Measurements from ENCODE around the gene CBL. TPM values are rescaled to one million over a fixed set of nuclear protein-coding genes. Genes with fewer than 3 reads are reported as not detected.

Gene CBL
- total RNA-seq, 2 donors from 2014 or later = 36.1 to 41.9 TPM

GRCh38 chr11:119305556-119306372 is 99.6 kb downstream of the CBL start:
- DNase-seq (no peak), ATAC-seq (no peak)
- peaks cover 4% of the 10 kb centered on the region for H3K36me3 Mint-ChIP-seq (ENCODE audit: low read depth)
- peaks cover 20% of the 10 kb centered on the region for H3K4me1 Mint-ChIP-seq
- H3K27ac Mint-ChIP-seq = peak overlapping the region; percentile 71
- H3K27me3 Mint-ChIP-seq = no peaks in the 10 kb centered on the region
- H3K4me3 Mint-ChIP-seq = no peak overlapping the region
- no peaks in the 10 kb centered on the region for H3K9me3 ChIP-seq (ENCODE audit: control insufficient read depth, low read length, poor library complexity, severe bottlenecking)

- H3K27me3 Mint-ChIP-seq = no peaks in the 10 kb centered on the region
- no peak overlapping the region for H3K4me3 Mint-ChIP-seq
- ATAC-seq (peak; percentile 94), DNase-seq (no peak)
- H3K9me3 ChIP-seq (ENCODE audit: control insufficient read depth, low read length, poor library complexity, severe bottlenecking) = no peaks in the 10 kb centered on the region
- H3K4me1 Mint-ChIP-seq = peaks cover 20% of the 10 kb centered on the region
- peaks cover 2% of the 10 kb centered on the region for H3K36me3 Mint-ChIP-seq (ENCODE audit: low read depth)
- peak overlapping the region; percentile 24 for H3K27ac Mint-ChIP-seq
Measured at GRCh38 chr11:119306373-119306890, 100.3 kb downstream of the CBL start.

- no peak for ATAC-seq
- Mint-ChIP-seq H3K4me3 (no peak overlapping the region), H3K27ac (peak overlapping the region; percentile 24), H3K27me3 (no peaks in the 10 kb centered on the region), H3K4me1 (peaks cover 20% of the 10 kb centered on the region), H3K36me3 (ENCODE audit: low read depth) (peaks cover 2% of the 10 kb centered on the region)
- no peak for DNase-seq
- H3K9me3 ChIP-seq (ENCODE audit: control insufficient read depth, low read length, poor library complexity, severe bottlenecking) = no peaks in the 10 kb centered on the region
Measured at GRCh38 chr11:119307219-119307618, 101.1 kb downstream of the CBL start.

- no peak for ATAC-seq
- Mint-ChIP-seq H3K36me3 (ENCODE audit: low read depth) (peaks cover 2% of the 10 kb centered on the region), H3K27ac (no peak overlapping the region)
Measured at GRCh38 chr11:119307974-119308373, 101.8 kb downstream of the CBL start.

GRCh38 chr11:119309411-119309810 is 103.3 kb downstream of the CBL start:
- peaks cover 21% of the 10 kb centered on the region for H3K4me1 Mint-ChIP-seq
- no peak overlapping the region for H3K4me3 Mint-ChIP-seq
- H3K27me3 Mint-ChIP-seq = peaks cover 2% of the 10 kb centered on the region
- no peak for DNase-seq
- no peaks in the 10 kb centered on the region for H3K9me3 ChIP-seq (ENCODE audit: control insufficient read depth, low read length, poor library complexity, severe bottlenecking)
- peaks cover 2% of the 10 kb centered on the region for H3K36me3 Mint-ChIP-seq (ENCODE audit: low read depth)
- no peak overlapping the region for H3K27ac Mint-ChIP-seq
- no peak for ATAC-seq

More at GRCh38 chr11:119307974-119308373, 101.8 kb downstream of the CBL start:
- Mint-ChIP-seq H3K27me3 (no peaks in the 10 kb centered on the region), H3K4me3 (no peak overlapping the region), H3K4me1 (peaks cover 20% of the 10 kb centered on the region)
- DNase-seq = no peak
- H3K9me3 ChIP-seq (ENCODE audit: control insufficient read depth, low read length, poor library complexity, severe bottlenecking) = no peaks in the 10 kb centered on the region

- H3K27ac Mint-ChIP-seq = no peak overlapping the region
- peaks cover 10% of the 10 kb centered on the region for H3K27me3 Mint-ChIP-seq
- peaks cover 23% of the 10 kb centered on the region for H3K4me1 Mint-ChIP-seq
- ATAC-seq = no peak
- H3K36me3 Mint-ChIP-seq (ENCODE audit: low read depth) = peaks cover 1% of the 10 kb centered on the region
- no peak for DNase-seq
- no peaks in the 10 kb centered on the region for H3K9me3 ChIP-seq (ENCODE audit: control insufficient read depth, low read length, poor library complexity, severe bottlenecking)
- no peak overlapping the region for H3K4me3 Mint-ChIP-seq
Measured at GRCh38 chr11:119309953-119310681, 104.0 kb downstream of the CBL start.

GRCh38 chr11:119310682-119311052 is 104.5 kb downstream of the CBL start:
- Mint-ChIP-seq H3K27me3 (peaks cover 11% of the 10 kb centered on the region), H3K27ac (no peak overlapping the region), H3K4me3 (no peak overlapping the region), H3K36me3 (ENCODE audit: low read depth) (no peaks in the 10 kb centered on the region), H3K4me1 (peaks cover 24% of the 10 kb centered on the region)
- ATAC-seq (no peak), DNase-seq (no peak)
- H3K9me3 ChIP-seq (ENCODE audit: control insufficient read depth, low read length, poor library complexity, severe bottlenecking) = no peaks in the 10 kb centered on the region

GRCh38 chr11:119314726-119315125 is 108.6 kb downstream of the CBL start:
- H3K27ac Mint-ChIP-seq = no peak overlapping the region
- peaks cover 17% of the 10 kb centered on the region for H3K27me3 Mint-ChIP-seq
- ATAC-seq (no peak), DNase-seq (no peak)
- peaks cover 28% of the 10 kb centered on the region for H3K4me1 Mint-ChIP-seq
- H3K4me3 Mint-ChIP-seq = peak overlapping the region; percentile 89
- no peaks in the 10 kb centered on the region for H3K9me3 ChIP-seq (ENCODE audit: control insufficient read depth, low read length, poor library complexity, severe bottlenecking)
- peaks cover under 1% of the 10 kb centered on the region for H3K36me3 Mint-ChIP-seq (ENCODE audit: low read depth)

- DNase-seq (peak in 2 of 3 donors; percentile 39 to 47), ATAC-seq (peak; percentile 65)
- Mint-ChIP-seq H3K4me1 (peaks cover 30% of the 10 kb centered on the region), H3K4me3 (peak overlapping the region; percentile 89), H3K27me3 (peaks cover 20% of the 10 kb centered on the region), H3K27ac (peak overlapping the region; percentile 24), H3K36me3 (ENCODE audit: low read depth) (peaks cover 2% of the 10 kb centered on the region)
- no peaks in the 10 kb centered on the region for H3K9me3 ChIP-seq (ENCODE audit: control insufficient read depth, low read length, poor library complexity, severe bottlenecking)
Measured at GRCh38 chr11:119315131-119316015, 109.2 kb downstream of the CBL start.

- DNase-seq (no peak), ATAC-seq (no peak)
- Mint-ChIP-seq H3K4me1 (peaks cover 30% of the 10 kb centered on the region), H3K27me3 (peaks cover 20% of the 10 kb centered on the region), H3K27ac (peak overlapping the region; percentile 24), H3K36me3 (ENCODE audit: low read depth) (peaks cover 2% of the 10 kb centered on the region), H3K4me3 (peak overlapping the region; percentile 89)
- no peaks in the 10 kb centered on the region for H3K9me3 ChIP-seq (ENCODE audit: control insufficient read depth, low read length, poor library complexity, severe bottlenecking)
Measured at GRCh38 chr11:119316016-119316728, 110.0 kb downstream of the CBL start.

- H3K4me3 Mint-ChIP-seq = peak within 1 kb of the TSS; percentile 89
- DNase-seq (peak in 1 of 3 donors; percentile 28), ATAC-seq (no peak)
- peaks cover 20% of the 10 kb centered on the region for H3K27me3 Mint-ChIP-seq
- H3K9me3 ChIP-seq (ENCODE audit: control insufficient read depth, low read length, poor library complexity, severe bottlenecking) = no peaks in the 10 kb centered on the region
- H3K4me1 Mint-ChIP-seq = peaks cover 36% of the 10 kb centered on the region
- peak within 1 kb of the TSS; percentile 95 for H3K27ac Mint-ChIP-seq
- peaks cover 2% of the 10 kb centered on the region for H3K36me3 Mint-ChIP-seq (ENCODE audit: low read depth)
Measured at GRCh38 chr11:119316729-119317591, 110.8 kb downstream of the CBL start, which contains the start of gene MCAM. Gene MCAM (minus strand): TSS chr11:119317130. CDS start chr11:119317101, 29 bp downstream.
